ENCODE results near the gene FNBP1L.

GRCh38 chr1:93453911-93454310 lies 6.0 kb downstream of the FNBP1L start:
- TF ChIP-seq CTCF (conservative IDR thresholded peaks at IDR 0.05; ENCODE audit: low read depth in 2 of 2) (no peak), POLR2AphosphoS5 (IDR thresholded peaks at IDR 0.05; ENCODE audit: low read depth) (no peak), REST (IDR thresholded peaks at IDR 0.05; ENCODE audit: unreplicated experiment) (no peak), EZH2 (IDR thresholded peaks at IDR 0.05; ENCODE audit: low read depth, unreplicated experiment) (no peak), ETS1 (IDR thresholded peaks at IDR 0.05) (no peak), CREB1 (CRISPR knock-in tag; IDR thresholded peaks at IDR 0.05; ENCODE audit: low read depth) (no peak), EZH2phosphoT487 (IDR thresholded peaks at IDR 0.05; ENCODE audit: unreplicated experiment) (no peak), JUNB (IDR thresholded peaks at IDR 0.05; ENCODE audit: unreplicated experiment) (no peak), ZNF462 (CRISPR knock-in tag; IDR thresholded peaks at IDR 0.05) (no peak), STAT1 (IDR thresholded peaks at IDR 0.05; ENCODE audit: unreplicated experiment) (no peak), ZNF331 (CRISPR knock-in tag; IDR thresholded peaks at IDR 0.05; ENCODE audit: low read depth) (no peak), ZNF114 (CRISPR knock-in tag; IDR thresholded peaks at IDR 0.05) (no peak), NANOG (IDR thresholded peaks at IDR 0.05; ENCODE audit: borderline replicate concordance) (no peak)
